Measurements from ENCODE around the gene SPOCD1. TPM values are rescaled to one million over a fixed set of nuclear protein-coding genes. Genes with fewer than 3 reads are reported as not detected.

SPOCD1 gene
- total RNA-seq, 1 donor from 2014 or later: 28.0 TPM

- no peaks in the 10 kb centered on the region for H3K36me3 ChIP-seq (ENCODE audit: insufficient read depth, low read length)
- Mint-ChIP-seq H3K4me3 (ENCODE audit: unreplicated experiment) (no peak overlapping the region), H3K36me3 (ENCODE audit: low read depth, unreplicated experiment) (peaks cover 5% of the 10 kb centered on the region), H3K27me3 (ENCODE audit: low read depth, unreplicated experiment) (no peaks in the 10 kb centered on the region), H3K4me1 (ENCODE audit: low read depth, unreplicated experiment) (peaks cover 44% of the 10 kb centered on the region), H3K27ac (ENCODE audit: unreplicated experiment) (no peak overlapping the region), H3K9me3 (ENCODE audit: unreplicated experiment) (no peaks in the 10 kb centered on the region)
- TF ChIP-seq CTCF (IDR thresholded peaks at IDR 0.05; ENCODE audit: insufficient read depth, low read depth, low read length) (no peak), EZH2 (IDR thresholded peaks at IDR 0.05; ENCODE audit: insufficient read depth, low read length) (no peak)
- H3K27me3 ChIP-seq (ENCODE audit: insufficient read depth, low read length): no peaks in the 10 kb centered on the region
- peaks cover 23% of the 10 kb centered on the region for H3K4me1 ChIP-seq (ENCODE audit: insufficient read depth, low read length)
- H3K79me2 ChIP-seq (ENCODE audit: insufficient read depth, low read length): no peaks in the 10 kb centered on the region
- peaks cover 31% of the 10 kb centered on the region for H4K20me1 ChIP-seq (ENCODE audit: insufficient read depth, low read length)
- FAIRE-seq (no peak), DNase-seq (ENCODE audit: low read depth) (no peak)
- H2AFZ ChIP-seq (ENCODE audit: low read depth, low read length): no peak overlapping the region
- H3K4me2 ChIP-seq (ENCODE audit: low read length): no peak overlapping the region
- H3K27ac ChIP-seq (ENCODE audit: low read depth, low read length): no peak overlapping the region
- H3K9ac ChIP-seq (ENCODE audit: low read length): no peak overlapping the region
- no peaks in the 10 kb centered on the region for H3K9me3 ChIP-seq (ENCODE audit: insufficient read depth, low read depth, low read length)
- no peak overlapping the region for H3K4me3 ChIP-seq (ENCODE audit: insufficient read depth, low read depth, low read length)
Measured at GRCh38 chr1:31752258-31752657, 63.6 kb downstream of the SPOCD1 start.

- FAIRE-seq: no peak
- TF ChIP-seq CTCF (IDR thresholded peaks at IDR 0.05; ENCODE audit: insufficient read depth, low read depth, low read length) (no peak), EZH2 (IDR thresholded peaks at IDR 0.05; ENCODE audit: insufficient read depth, low read length) (no peak)
- H4K20me1 ChIP-seq (ENCODE audit: insufficient read depth, low read length): peaks cover 35% of the 10 kb centered on the region
- H3K9me3 ChIP-seq (ENCODE audit: insufficient read depth, low read depth, low read length): no peaks in the 10 kb centered on the region
- no peak overlapping the region for H3K27ac ChIP-seq (ENCODE audit: low read depth, low read length)
- H3K79me2 ChIP-seq (ENCODE audit: insufficient read depth, low read length): no peaks in the 10 kb centered on the region
- H3K36me3 ChIP-seq (ENCODE audit: insufficient read depth, low read length): no peaks in the 10 kb centered on the region
- peaks cover 48% of the 10 kb centered on the region for H3K4me1 Mint-ChIP-seq (ENCODE audit: low read depth, unreplicated experiment)
- H3K4me2 ChIP-seq (ENCODE audit: low read length): no peak overlapping the region
- H3K4me3 ChIP-seq (ENCODE audit: insufficient read depth, low read depth, low read length): no peak overlapping the region
- DNase-seq (ENCODE audit: low read depth): no peak
- H3K27ac Mint-ChIP-seq (ENCODE audit: unreplicated experiment): no peak overlapping the region
- no peaks in the 10 kb centered on the region for H3K9me3 Mint-ChIP-seq (ENCODE audit: unreplicated experiment)
- no peak overlapping the region for H3K9ac ChIP-seq (ENCODE audit: low read length)
- no peaks in the 10 kb centered on the region for H3K27me3 ChIP-seq (ENCODE audit: insufficient read depth, low read length)
- no peak overlapping the region for H2AFZ ChIP-seq (ENCODE audit: low read depth, low read length)
- H3K4me3 Mint-ChIP-seq (ENCODE audit: unreplicated experiment): no peak overlapping the region
- peaks cover 25% of the 10 kb centered on the region for H3K4me1 ChIP-seq (ENCODE audit: insufficient read depth, low read length)
- no peaks in the 10 kb centered on the region for H3K27me3 Mint-ChIP-seq (ENCODE audit: low read depth, unreplicated experiment)
- H3K36me3 Mint-ChIP-seq (ENCODE audit: low read depth, unreplicated experiment): peaks cover 5% of the 10 kb centered on the region
Measured at GRCh38 chr1:31751822-31752241, 64.0 kb downstream of the SPOCD1 start.

DNA sequence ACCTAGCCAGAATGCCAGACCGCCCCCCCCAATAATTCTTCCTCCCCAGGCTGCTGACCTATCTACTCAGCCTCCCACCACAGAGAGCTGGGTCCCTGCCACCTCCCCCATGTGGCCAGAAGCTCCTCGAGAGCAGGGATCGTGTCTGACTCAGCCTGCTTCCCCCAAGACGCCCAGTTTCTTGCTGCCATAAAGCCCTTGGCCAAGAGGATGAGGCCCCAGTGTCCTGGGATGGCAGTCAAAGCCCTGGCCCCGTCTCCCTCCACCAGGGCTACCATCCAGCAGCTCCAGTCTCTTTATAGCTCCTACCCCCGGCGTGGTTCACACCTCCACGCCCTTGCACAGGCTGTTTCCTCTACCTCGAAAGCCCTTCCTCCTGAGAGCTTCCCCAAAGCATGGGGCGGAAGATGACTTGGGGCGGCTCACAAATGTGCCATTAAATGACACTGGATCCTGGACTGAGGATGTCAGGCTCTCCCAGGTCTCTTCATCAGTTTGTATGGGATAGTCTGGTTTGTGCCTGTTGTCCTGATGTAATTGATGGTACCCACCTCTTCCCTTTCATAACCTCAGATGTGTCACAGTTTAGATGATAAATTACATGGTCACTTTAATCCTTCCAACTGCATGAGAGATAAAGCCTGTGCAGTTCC lies 64.8 kb downstream of the SPOCD1 start:
- peaks cover 33% of the 10 kb centered on the region for H3K4me1 ChIP-seq (ENCODE audit: insufficient read depth, low read length)
- H3K36me3 ChIP-seq (ENCODE audit: insufficient read depth, low read length): no peaks in the 10 kb centered on the region
- H3K4me2 ChIP-seq (ENCODE audit: low read length): peak overlapping the region; percentile 62
- H2AFZ ChIP-seq (ENCODE audit: low read depth, low read length): no peak overlapping the region
- no peak for TF ChIP-seq CTCF (IDR thresholded peaks at IDR 0.05; ENCODE audit: insufficient read depth, low read depth, low read length)
- TF ChIP-seq EZH2 (IDR thresholded peaks at IDR 0.05; ENCODE audit: insufficient read depth, low read length): no peak
- no peaks in the 10 kb centered on the region for H3K27me3 Mint-ChIP-seq (ENCODE audit: low read depth, unreplicated experiment)
- no peaks in the 10 kb centered on the region for H3K9me3 ChIP-seq (ENCODE audit: insufficient read depth, low read depth, low read length)
- FAIRE-seq (no peak), DNase-seq (ENCODE audit: low read depth) (peak; percentile 83)
- no peak overlapping the region for H3K27ac Mint-ChIP-seq (ENCODE audit: unreplicated experiment)
- H3K4me1 Mint-ChIP-seq (ENCODE audit: low read depth, unreplicated experiment): peaks cover 56% of the 10 kb centered on the region
- no peak overlapping the region for H3K9ac ChIP-seq (ENCODE audit: low read length)
- H3K79me2 ChIP-seq (ENCODE audit: insufficient read depth, low read length): no peaks in the 10 kb centered on the region
- no peaks in the 10 kb centered on the region for H3K9me3 Mint-ChIP-seq (ENCODE audit: unreplicated experiment)
- H3K27ac ChIP-seq (ENCODE audit: low read depth, low read length): no peak overlapping the region
- no peak overlapping the region for H3K4me3 ChIP-seq (ENCODE audit: insufficient read depth, low read depth, low read length)
- H3K4me3 Mint-ChIP-seq (ENCODE audit: unreplicated experiment): no peak overlapping the region
- peaks cover 5% of the 10 kb centered on the region for H3K36me3 Mint-ChIP-seq (ENCODE audit: low read depth, unreplicated experiment)
- no peaks in the 10 kb centered on the region for H3K27me3 ChIP-seq (ENCODE audit: insufficient read depth, low read length)
- peaks cover 43% of the 10 kb centered on the region for H4K20me1 ChIP-seq (ENCODE audit: insufficient read depth, low read length)
